DOHH2 (cell line): ENCODE results near the gene ELL2.

Source experiments
- H3F3A ChIP-seq: fragments of 200-600 bp; sonication (generic), shearing (Covaris generic); 2 replicates; pipeline ENCODE4 v1.6.0; 2016; ENCODE audit warnings: antibody characterized with exemption, mild to moderate bottlenecking; ENCODE audit not compliant: control insufficient read depth, insufficient read depth
- H3K27ac ChIP-seq: fragments of 200-600 bp; sonication (generic); 2 replicates; pipeline ENCODE4 v1.5.1; 2014; ENCODE audit warnings: low read depth, mild to moderate bottlenecking, low read length, moderate library complexity
- H3K27me3 ChIP-seq: fragments of 200-600 bp; sonication (generic); 2 replicates; pipeline ENCODE4 v1.6.1; 2014; ENCODE audit warnings: mild to moderate bottlenecking, low read length, mixed read lengths; ENCODE audit not compliant: control insufficient read depth
- H3K36me3 ChIP-seq: fragments of 200-600 bp; sonication (generic); 2 replicates; pipeline ENCODE4 v1.6.1; 2014; ENCODE audit warnings: mild to moderate bottlenecking, low read length, moderate library complexity, mixed read lengths; ENCODE audit not compliant: control insufficient read depth
- H3K4me1 ChIP-seq: fragments of 200-600 bp; sonication (generic); 2 replicates; pipeline ENCODE4 v1.6.1; 2014; ENCODE audit warnings: mild to moderate bottlenecking, low read length, mixed read lengths; ENCODE audit not compliant: control insufficient read depth
- H3K4me2 ChIP-seq: fragments of 200-600 bp; sonication (generic); 2 replicates; pipeline ENCODE4 v1.6.0; 2014; ENCODE audit warnings: mild to moderate bottlenecking, low read length, moderate library complexity
- H3K4me3 ChIP-seq: fragments of 200-600 bp; sonication (generic); 2 replicates; pipeline ENCODE4 v1.5.1; 2014; ENCODE audit warnings: mild to moderate bottlenecking, low read length, mixed read lengths
- H3K79me2 ChIP-seq: fragments of 200-600 bp; sonication (generic); 2 replicates; pipeline ENCODE4 v1.6.1; 2014; ENCODE audit warnings: mild to moderate bottlenecking, low read length, mixed read lengths; ENCODE audit not compliant: control insufficient read depth
- H3K9me2 ChIP-seq: fragments of 200-600 bp; sonication (generic); replicated peaks from 2 replicates; pipeline ENCODE4 v1.6.1; 2014; ENCODE audit warnings: mild to moderate bottlenecking, low read length, mixed read lengths; ENCODE audit not compliant: control insufficient read depth
- H3K9me3 ChIP-seq: fragments of 200-600 bp; sonication (generic); 2 replicates; pipeline ENCODE4 v1.6.1; 2014; ENCODE audit warnings: antibody characterized with exemption, low read length, mixed read lengths; ENCODE audit not compliant: control insufficient read depth, insufficient read depth
- H4K20me1 ChIP-seq: fragments of 200-600 bp; sonication (generic); 2 replicates; pipeline ENCODE4 v1.6.0; 2014; ENCODE audit warnings: low read depth, mild to moderate bottlenecking, antibody characterized with exemption, low read length, moderate library complexity; ENCODE audit not compliant: control insufficient read depth, insufficient read depth
- EZH2phosphoT487 ChIP-seq: fragments of 200-600 bp; sonication (generic); IDR thresholded peaks from 2 replicates; pipeline ENCODE4 v1.6.1; 2017; ENCODE audit warnings: borderline replicate concordance, mild to moderate bottlenecking, antibody characterized with exemption, low read length, moderate library complexity, mixed read lengths
- TF ChIP-seq, protein P1 (sequence below): fragments of 200-600 bp; sonication (generic); IDR thresholded peaks from one replicate; pipeline ENCODE4 v1.5.1; 2014; ENCODE audit warnings: antibody characterized with exemption, mild to moderate bottlenecking, low read depth, low read length; ENCODE audit not compliant: poor library complexity, severe bottlenecking

Gene ELL2

DNA sequence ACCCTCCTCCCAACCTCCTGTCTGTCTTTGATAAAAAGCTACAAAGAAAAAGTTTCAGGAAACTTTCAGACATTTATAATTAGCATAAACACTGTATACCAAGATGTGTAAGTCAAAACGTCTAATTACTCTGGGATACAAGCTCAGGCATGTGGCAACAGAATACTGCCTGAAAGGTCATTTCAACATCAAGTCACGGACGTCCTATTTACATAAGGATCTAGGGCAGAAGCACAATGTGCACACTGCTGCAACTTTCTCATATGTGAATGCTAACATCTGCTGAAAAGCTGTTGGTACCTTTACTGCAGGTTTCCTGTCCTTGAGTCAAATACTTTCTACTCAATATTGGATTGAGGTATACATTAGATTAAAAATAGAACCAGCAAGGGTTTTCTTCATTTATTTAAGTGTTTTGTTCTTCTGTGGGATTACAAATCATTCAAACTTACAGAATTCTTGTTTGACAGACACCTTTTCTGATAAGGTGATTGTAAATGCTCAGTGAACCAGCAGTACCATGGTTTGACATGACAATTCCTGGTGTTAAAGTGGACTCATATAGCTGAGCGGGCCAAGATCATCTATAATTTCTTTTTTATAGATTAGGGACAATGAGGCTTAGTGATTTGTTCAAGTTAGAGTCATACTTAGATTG, 36.8 kb downstream of the ELL2 start:
- H3K9me2 ChIP-seq: no peaks in the 10 kb centered on the region
- TF ChIP-seq, protein P1, sequence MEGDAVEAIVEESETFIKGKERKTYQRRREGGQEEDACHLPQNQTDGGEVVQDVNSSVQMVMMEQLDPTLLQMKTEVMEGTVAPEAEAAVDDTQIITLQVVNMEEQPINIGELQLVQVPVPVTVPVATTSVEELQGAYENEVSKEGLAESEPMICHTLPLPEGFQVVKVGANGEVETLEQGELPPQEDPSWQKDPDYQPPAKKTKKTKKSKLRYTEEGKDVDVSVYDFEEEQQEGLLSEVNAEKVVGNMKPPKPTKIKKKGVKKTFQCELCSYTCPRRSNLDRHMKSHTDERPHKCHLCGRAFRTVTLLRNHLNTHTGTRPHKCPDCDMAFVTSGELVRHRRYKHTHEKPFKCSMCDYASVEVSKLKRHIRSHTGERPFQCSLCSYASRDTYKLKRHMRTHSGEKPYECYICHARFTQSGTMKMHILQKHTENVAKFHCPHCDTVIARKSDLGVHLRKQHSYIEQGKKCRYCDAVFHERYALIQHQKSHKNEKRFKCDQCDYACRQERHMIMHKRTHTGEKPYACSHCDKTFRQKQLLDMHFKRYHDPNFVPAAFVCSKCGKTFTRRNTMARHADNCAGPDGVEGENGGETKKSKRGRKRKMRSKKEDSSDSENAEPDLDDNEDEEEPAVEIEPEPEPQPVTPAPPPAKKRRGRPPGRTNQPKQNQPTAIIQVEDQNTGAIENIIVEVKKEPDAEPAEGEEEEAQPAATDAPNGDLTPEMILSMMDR: no peak
- no peak for TF ChIP-seq EZH2phosphoT487
- no peaks in the 10 kb centered on the region for H3F3A ChIP-seq
- H3K79me2 ChIP-seq: no peaks in the 10 kb centered on the region
- no peak overlapping the region for H3K4me2 ChIP-seq
- no peaks in the 10 kb centered on the region for H4K20me1 ChIP-seq
- no peaks in the 10 kb centered on the region for H3K36me3 ChIP-seq
- no peaks in the 10 kb centered on the region; the same call in 1 of the 2 replicates for H3K27me3 ChIP-seq
- H3K4me1 ChIP-seq: no peaks in the 10 kb centered on the region
- no peaks in the 10 kb centered on the region for H3K9me3 ChIP-seq
- H3K27ac ChIP-seq: no peak overlapping the region
- H3K4me3 ChIP-seq: no peak overlapping the region

- Histone ChIP-seq H3K4me1 (no peaks in the 10 kb centered on the region), H3F3A (no peaks in the 10 kb centered on the region), H3K79me2 (no peaks in the 10 kb centered on the region), H3K4me2 (no peak overlapping the region), H3K9me3 (no peaks in the 10 kb centered on the region), H3K27me3 (no peaks in the 10 kb centered on the region; the same call in 1 of the 2 replicates), H3K4me3 (no peak overlapping the region), H4K20me1 (no peaks in the 10 kb centered on the region), H3K27ac (no peak overlapping the region), H3K9me2 (no peaks in the 10 kb centered on the region), H3K36me3 (no peaks in the 10 kb centered on the region)
- no peak for TF ChIP-seq EZH2phosphoT487
- TF ChIP-seq, protein P1: no peak
Measured at GRCh38 chr5:95923918-95924544, 37.6 kb downstream of the ELL2 start.

DNA sequence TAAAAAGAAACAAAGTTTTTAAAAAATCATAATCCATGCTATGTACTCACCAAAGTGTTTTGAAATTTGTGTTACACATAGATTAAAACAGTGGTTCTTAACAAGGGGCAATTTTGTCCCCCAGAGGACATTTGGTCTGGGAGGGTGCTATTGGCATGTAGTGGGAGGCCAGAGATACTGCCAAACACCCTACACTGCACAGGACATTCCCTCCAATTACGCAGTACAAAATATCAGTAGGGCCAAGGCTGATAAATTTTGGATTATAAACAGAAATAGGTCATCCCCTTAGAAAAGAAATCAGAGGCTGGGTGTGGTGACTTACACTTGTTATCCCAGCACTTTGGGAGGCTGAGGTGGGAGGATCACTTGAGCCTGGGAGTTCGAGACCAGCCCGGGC, 38.9 kb downstream of the ELL2 start:
- H4K20me1 ChIP-seq: no peaks in the 10 kb centered on the region
- no peaks in the 10 kb centered on the region for H3K36me3 ChIP-seq
- H3K9me3 ChIP-seq: no peaks in the 10 kb centered on the region
- H3K9me2 ChIP-seq: no peaks in the 10 kb centered on the region
- H3K27me3 ChIP-seq: no peaks in the 10 kb centered on the region; the same call in 1 of the 2 replicates
- no peaks in the 10 kb centered on the region for H3K79me2 ChIP-seq
- H3F3A ChIP-seq: no peaks in the 10 kb centered on the region
- TF ChIP-seq, protein P1: no peak
- no peak for TF ChIP-seq EZH2phosphoT487
- H3K4me2 ChIP-seq: no peak overlapping the region
- H3K4me3 ChIP-seq: no peak overlapping the region
- no peaks in the 10 kb centered on the region for H3K4me1 ChIP-seq
- H3K27ac ChIP-seq: no peak overlapping the region
